Caco-2 (cell line): ENCODE measurements around the gene AAGAB. TPM values are rescaled to one million over a fixed set of nuclear protein-coding genes. Genes with fewer than 3 reads are reported as not detected.

Source experiments
- BruUV-seq: library from RNA; stranded (reverse); fragments of 400-500 nt; replicated peaks from 2 replicates; lab custom pipeline; 2021; lab: Mats Ljungman, UMichigan
- CTCF ChIA-PET: fragments of 300-600 bp; sonication (Branson Sonifier 250); formaldehyde crosslinking; loops from one replicate; lab custom pipeline; 2022; ENCODE audit warnings: antibody characterized with exemption; lab: Charles Lee
- POLR2A ChIA-PET: fragments of 300-600 bp; sonication (Branson Sonifier 250); formaldehyde crosslinking; loops from one replicate; lab custom pipeline; 2022; ENCODE audit warnings: antibody characterized with exemption; lab: Charles Lee
- DNase-seq, 2 experiments: peaks; one replicate each; pipeline versions ENCODE4 v3.0.0 to v3.0.0-alpha.2; 2020 to 2022
- H3K27me3 ChIP-seq: replicated peaks from 2 replicates; pipeline ENCODE4 v1.6.0; 2011; ENCODE audit warnings: low read length; ENCODE audit not compliant: control insufficient read depth, insufficient read depth
- H3K36me3 ChIP-seq: 2 replicates; pipeline ENCODE4 v1.5.1; 2011; ENCODE audit warnings: low read length; ENCODE audit not compliant: control insufficient read depth, insufficient read depth
- H3K4me1 ChIP-seq: fragments of 250-450 bp; sonication (Bioruptor Pico); 2 replicates; pipeline ENCODE4 v1.5.1; 2020; ENCODE audit warnings: mild to moderate bottlenecking
- H3K4me3 ChIP-seq: 2 replicates; pipeline ENCODE4 v1.5.1; 2011; ENCODE audit warnings: low read depth, mild to moderate bottlenecking, control low read depth, low read length
- H3K9me3 ChIP-seq: fragments of 250-450 bp; sonication (Bioruptor Pico); 2 replicates; pipeline ENCODE4 v1.5.1; 2020; ENCODE audit warnings: mild to moderate bottlenecking, moderate library complexity
- H3K27ac Mint-ChIP-seq: one replicate; pipeline ENCODE4 v1.8.0; 2022; ENCODE audit warnings: mixed read lengths; ENCODE audit not compliant: unreplicated experiment
- H3K27me3 Mint-ChIP-seq: one replicate; pipeline ENCODE4 v1.8.0; 2022; ENCODE audit warnings: mixed read lengths; ENCODE audit not compliant: insufficient read depth, unreplicated experiment
- H3K36me3 Mint-ChIP-seq: one replicate; pipeline ENCODE4 v1.8.0; 2022; ENCODE audit warnings: mild to moderate bottlenecking, mixed read lengths; ENCODE audit not compliant: insufficient read depth, unreplicated experiment
- H3K4me1 Mint-ChIP-seq: one replicate; pipeline ENCODE4 v1.8.0; 2022; ENCODE audit warnings: low read depth, mixed read lengths; ENCODE audit not compliant: unreplicated experiment
- H3K4me3 Mint-ChIP-seq: one replicate; pipeline ENCODE4 v1.8.0; 2022; ENCODE audit warnings: mild to moderate bottlenecking, moderate library complexity, mixed read lengths; ENCODE audit not compliant: unreplicated experiment
- H3K9me3 Mint-ChIP-seq: one replicate; pipeline ENCODE4 v1.8.0; 2022; ENCODE audit warnings: mixed read lengths; ENCODE audit not compliant: unreplicated experiment
- CTCF ChIP-seq, 2 experiments: fragments of 200-600 bp in 1 of 2; IDR thresholded peaks; 1 replicate in 1 of 2; 2 replicates in 1 of 2; pipeline versions ENCODE4 v1.5.1 to v1.8.0; 2011 to 2022; ENCODE audit warnings: antibody characterized with exemption in 1 of 2, control low read depth in 1 of 2, inconsistent platforms in 1 of 2, low read depth in 1 of 2, low read length in 1 of 2, mild to moderate bottlenecking in 1 of 2, moderate library complexity in 1 of 2; ENCODE audit not compliant: insufficient read depth in 1 of 2, severe bottlenecking in 1 of 2, unreplicated experiment in 1 of 2
- intact Hi-C: fragments of 100-400 bp; cut with micrococcal nuclease; formaldehyde crosslinking; loops from one replicate; pipeline ENCODE4 v1.10.0; 2022; ENCODE audit not compliant: unreplicated experiment
- total RNA-seq: library from RNA; stranded (reverse); gene quantifications from 2 replicates; pipeline ENCODE4 v1.2.3, GENCODE V29; 2022

AAGAB gene
- total RNA-seq, 1 experiment from 2014 or later: 64.6 TPM

- Histone ChIP-seq H3K27me3 (no peaks in the 10 kb centered on the region), H3K4me1 (no peaks in the 10 kb centered on the region), H3K36me3 (no peaks in the 10 kb centered on the region), H3K9me3 (no peaks in the 10 kb centered on the region), H3K4me3 (no peak overlapping the region)
- TF ChIP-seq CTCF (IDR thresholded peaks at IDR 0.05; ENCODE audit: insufficient read depth in 1 of 2, low read depth in 1 of 2, low read length in 1 of 2, severe bottlenecking in 1 of 2, unreplicated experiment in 1 of 2): no peak
- intact Hi-C loops: no loop called here
- no peak overlapping the region for H3K4me3 Mint-ChIP-seq
- ChIA-PET POLR2A (no interaction called here), CTCF (no interaction called here)
- no peaks in the 10 kb centered on the region for H3K27me3 Mint-ChIP-seq
- no peak overlapping the region for H3K27ac Mint-ChIP-seq
- H3K4me1 Mint-ChIP-seq: no peaks in the 10 kb centered on the region
- DNase-seq: no peak
- H3K9me3 Mint-ChIP-seq: no peaks in the 10 kb centered on the region
- no TSS peak for BruUV-seq
- peaks cover 20% of the 10 kb centered on the region for H3K36me3 Mint-ChIP-seq
Measured at GRCh38 chr15:67218428-67218827, 36.0 kb downstream of the AAGAB start.

DNA sequence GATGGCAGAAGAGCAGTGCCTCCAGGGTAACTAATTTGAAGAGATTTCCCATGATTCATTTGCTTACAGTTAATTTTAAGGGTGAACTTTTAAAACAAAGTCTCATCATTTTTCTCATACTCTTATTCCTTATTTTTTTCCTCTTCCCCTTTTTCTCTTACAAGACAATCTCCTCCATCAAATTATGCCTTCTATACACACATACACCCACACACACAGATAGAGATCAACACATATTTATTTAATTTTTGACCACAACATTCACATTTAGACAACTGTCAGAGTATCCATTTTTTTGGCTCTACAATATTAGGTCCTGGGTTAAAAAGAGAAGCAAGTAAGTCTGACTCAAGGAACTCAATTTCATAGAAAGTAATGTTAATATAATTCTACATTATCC, 37.6 kb downstream of the AAGAB start:
- DNase-seq: no peak
- H3K36me3 ChIP-seq: no peaks in the 10 kb centered on the region
- no peak for TF ChIP-seq CTCF (IDR thresholded peaks at IDR 0.05; ENCODE audit: insufficient read depth in 1 of 2, low read depth in 1 of 2, low read length in 1 of 2, severe bottlenecking in 1 of 2, unreplicated experiment in 1 of 2)
- Mint-ChIP-seq H3K27ac (no peak overlapping the region), H3K4me3 (no peak overlapping the region), H3K9me3 (no peaks in the 10 kb centered on the region), H3K36me3 (peaks cover 20% of the 10 kb centered on the region), H3K4me1 (no peaks in the 10 kb centered on the region), H3K27me3 (no peaks in the 10 kb centered on the region)
- intact Hi-C loops: no loop called here
- H3K4me1 ChIP-seq: no peaks in the 10 kb centered on the region
- no peak overlapping the region for H3K4me3 ChIP-seq
- no peaks in the 10 kb centered on the region for H3K9me3 ChIP-seq
- ChIA-PET POLR2A (no interaction called here), CTCF (no interaction called here)
- no TSS peak for BruUV-seq
- no peaks in the 10 kb centered on the region for H3K27me3 ChIP-seq

- peaks cover 20% of the 10 kb centered on the region for H3K36me3 Mint-ChIP-seq
- no peaks in the 10 kb centered on the region for H3K27me3 Mint-ChIP-seq
- no peak overlapping the region for H3K4me3 Mint-ChIP-seq
- DNase-seq: no peak
- H3K27ac Mint-ChIP-seq: no peak overlapping the region
- BruUV-seq: no TSS peak
- ChIA-PET POLR2A (no interaction called here), CTCF (no interaction called here)
- H3K9me3 Mint-ChIP-seq: no peaks in the 10 kb centered on the region
- TF ChIP-seq CTCF (IDR thresholded peaks at IDR 0.05; ENCODE audit: insufficient read depth in 1 of 2, low read depth in 1 of 2, low read length in 1 of 2, severe bottlenecking in 1 of 2, unreplicated experiment in 1 of 2): no peak
- intact Hi-C loops: no loop called here
- H3K4me1 Mint-ChIP-seq: no peaks in the 10 kb centered on the region
- H3K27me3 ChIP-seq: no peaks in the 10 kb centered on the region
- H3K9me3 ChIP-seq: no peaks in the 10 kb centered on the region
- H3K4me1 ChIP-seq: no peaks in the 10 kb centered on the region
- no peaks in the 10 kb centered on the region for H3K36me3 ChIP-seq
- H3K4me3 ChIP-seq: no peak overlapping the region
Measured at GRCh38 chr15:67215102-67215501, 39.4 kb downstream of the AAGAB start.
